PC-3 (cell line): ENCODE measurements around the gene ATXN7L1. TPM values are rescaled to one million over a fixed set of nuclear protein-coding genes. Genes with fewer than 3 reads are reported as not detected.

Experiments
- ATAC-seq: fragments of 200-7000 bp; cut with Tn5 transposase; 2 replicates; pipeline ENCODE4 v1.9.1; 2020; ENCODE audit warnings: mild to moderate bottlenecking, moderate library complexity
- BruUV-seq: library from RNA; stranded (reverse); fragments of 400-500 nt; replicated peaks from 2 replicates; lab custom pipeline; 2021; lab: Mats Ljungman, UMichigan
- CTCF ChIA-PET: fragments of 300-600 bp; sonication (Branson Sonifier 250); formaldehyde crosslinking; loops from one replicate; lab custom pipeline; 2022; ENCODE audit warnings: antibody characterized with exemption; lab: Charles Lee
- POLR2A ChIA-PET: fragments of 300-600 bp; sonication (Branson Sonifier 250); formaldehyde crosslinking; loops from one replicate; lab custom pipeline; 2022; ENCODE audit warnings: antibody characterized with exemption; ENCODE audit not compliant: unreplicated experiment; lab: Charles Lee
- DNase-seq: peaks from one replicate; pipeline ENCODE4 v3.0.0-alpha.2; 2015
- H2AFZ ChIP-seq: fragments of 300-600 bp; sonication (generic); 2 replicates; pipeline ENCODE4 v1.6.0; 2016; ENCODE audit warnings: antibody characterized with exemption, low read length
- H3F3A ChIP-seq: fragments of 300-600 bp; sonication (generic); one replicate; pipeline ENCODE4 v1.6.0; 2017; ENCODE audit warnings: antibody characterized with exemption, low read length, control low read depth, mild to moderate bottlenecking; ENCODE audit not compliant: unreplicated experiment
- H3K27ac ChIP-seq: fragments of 300-600 bp; sonication (generic); 2 replicates; pipeline ENCODE4 v1.5.1; 2016; ENCODE audit warnings: mild to moderate bottlenecking, low read length
- H3K27me3 ChIP-seq: fragments of 300-600 bp; sonication (generic); 2 replicates; pipeline ENCODE4 v1.6.1; 2016; ENCODE audit warnings: low read length, mixed read lengths
- H3K36me3 ChIP-seq: fragments of 300-600 bp; sonication (generic); 2 replicates; pipeline ENCODE4 v1.6.1; 2016; ENCODE audit warnings: low read depth, mixed run types, low read length, mixed read lengths
- H3K4me1 ChIP-seq: fragments of 300-600 bp; sonication (generic); 2 replicates; pipeline ENCODE4 v1.5.1; 2016; ENCODE audit warnings: low read length; ENCODE audit not compliant: insufficient read depth
- H3K4me2 ChIP-seq: fragments of 300-600 bp; sonication (generic); 2 replicates; pipeline ENCODE4 v1.6.0; 2016; ENCODE audit warnings: low read length
- H3K4me3 ChIP-seq: fragments of 300-600 bp; sonication (generic); 2 replicates; pipeline ENCODE4 v1.5.1; 2016; ENCODE audit warnings: mild to moderate bottlenecking, low read length, mixed read lengths
- H3K79me2 ChIP-seq: fragments of 300-600 bp; sonication (generic); 2 replicates; pipeline ENCODE4 v1.6.1; 2017; ENCODE audit warnings: low read length, mixed read lengths
- H3K9ac ChIP-seq: fragments of 300-600 bp; sonication (generic); 2 replicates; pipeline ENCODE4 v1.6.0; 2016; ENCODE audit warnings: mild to moderate bottlenecking, low read length
- H3K9me2 ChIP-seq: fragments of 300-600 bp; sonication (generic); replicated peaks from 2 replicates; pipeline ENCODE4 v1.6.1; 2016; ENCODE audit warnings: mixed run types, low read length, mixed read lengths
- H3K9me3 ChIP-seq: fragments of 300-600 bp; sonication (generic); 2 replicates; pipeline ENCODE4 v1.6.1; 2016; ENCODE audit warnings: low read length, mixed read lengths
- H4K20me1 ChIP-seq: fragments of 300-600 bp; sonication (generic); 2 replicates; pipeline ENCODE4 v1.6.1; 2016; ENCODE audit warnings: low read length, mixed read lengths
- EZH2 ChIP-seq: fragments of 300-600 bp; sonication (generic); IDR thresholded peaks from one replicate; pipeline ENCODE4 v1.6.1; 2017; ENCODE audit warnings: antibody characterized with exemption, mild to moderate bottlenecking, low read length; ENCODE audit not compliant: unreplicated experiment
- EZH2phosphoT487 ChIP-seq: fragments of 300-600 bp; sonication (generic); IDR thresholded peaks from 2 replicates; pipeline ENCODE4 v1.6.1; 2018; ENCODE audit warnings: mild to moderate bottlenecking, antibody characterized with exemption, low read length, borderline replicate concordance
- intact Hi-C: fragments of 100-400 bp; cut with micrococcal nuclease; formaldehyde crosslinking; loops from 2 replicates; pipeline ENCODE4 v1.9.0; 2023
- total RNA-seq: library from RNA; depleted of rRNA; stranded (reverse); fragments of >200 nt; gene quantifications from 2 replicates; pipeline ENCODE4 v1.2.3, GENCODE V29; 2014
- TF ChIP-seq, protein P1 (sequence below): fragments of 300-600 bp; sonication (generic); conservative IDR thresholded peaks from 2 replicates; pipeline ENCODE4 v1.5.1; 2017; ENCODE audit warnings: antibody characterized with exemption, low read depth, mild to moderate bottlenecking, low read length

The ATXN7L1 gene
- total RNA-seq, 1 experiment from 2014 or later, result 16.0 TPM

DNA sequence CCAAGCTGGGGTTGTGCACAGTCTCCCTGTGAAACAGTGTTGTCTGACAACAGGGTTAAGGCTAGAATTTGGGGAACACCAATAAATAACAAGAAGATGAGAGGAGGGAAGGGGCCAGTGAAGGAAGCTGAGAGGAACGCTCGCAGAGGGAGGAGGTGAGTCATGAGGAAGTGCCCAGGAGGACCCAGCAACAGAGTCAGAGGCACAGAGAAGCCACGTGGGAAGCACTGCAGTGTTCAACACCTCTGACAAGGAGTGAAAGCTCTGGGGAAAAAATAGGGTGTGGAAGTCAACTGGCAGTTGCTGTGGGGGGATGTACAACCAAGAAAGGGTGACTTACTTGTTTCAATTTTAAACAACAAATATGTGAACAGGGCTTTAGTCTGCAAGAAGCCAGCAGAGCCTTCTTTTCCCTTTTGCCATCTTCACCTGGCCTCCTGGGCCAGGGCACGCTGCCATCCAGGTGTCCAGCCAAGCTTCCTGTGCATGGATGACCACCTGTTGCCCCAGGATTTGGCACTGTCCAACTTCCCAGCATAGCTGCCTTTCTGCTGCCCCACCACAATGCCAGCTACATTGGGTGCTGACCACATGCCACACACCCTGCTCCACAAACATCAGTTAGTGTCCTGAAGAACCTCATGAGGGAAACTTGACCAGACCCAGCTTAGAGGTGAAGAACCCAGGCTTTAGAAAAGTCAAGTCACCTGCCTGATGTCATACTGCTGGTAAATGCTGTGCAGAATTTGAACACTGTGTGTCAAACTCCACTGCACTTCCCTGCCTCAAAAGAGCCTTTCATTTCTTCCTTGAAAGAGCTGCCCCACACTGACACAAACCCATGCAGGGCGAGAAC, 69.6 kb downstream of the ATXN7L1 start:
- POLR2A ChIA-PET, result interaction anchor here (0.5 kb wide), 1 partner anchor 15 kb away, joined by 4 read pairs; no protein-coding TSS in a partner anchor
- H3K79me2 ChIP-seq, result no peaks in the 10 kb centered on the region
- no peaks in the 10 kb centered on the region for H3K27me3 ChIP-seq
- H3K9me2 ChIP-seq, result no peaks in the 10 kb centered on the region
- intact Hi-C loops, result no loop called here
- TF ChIP-seq EZH2, result no peak
- TF ChIP-seq, protein P1, sequence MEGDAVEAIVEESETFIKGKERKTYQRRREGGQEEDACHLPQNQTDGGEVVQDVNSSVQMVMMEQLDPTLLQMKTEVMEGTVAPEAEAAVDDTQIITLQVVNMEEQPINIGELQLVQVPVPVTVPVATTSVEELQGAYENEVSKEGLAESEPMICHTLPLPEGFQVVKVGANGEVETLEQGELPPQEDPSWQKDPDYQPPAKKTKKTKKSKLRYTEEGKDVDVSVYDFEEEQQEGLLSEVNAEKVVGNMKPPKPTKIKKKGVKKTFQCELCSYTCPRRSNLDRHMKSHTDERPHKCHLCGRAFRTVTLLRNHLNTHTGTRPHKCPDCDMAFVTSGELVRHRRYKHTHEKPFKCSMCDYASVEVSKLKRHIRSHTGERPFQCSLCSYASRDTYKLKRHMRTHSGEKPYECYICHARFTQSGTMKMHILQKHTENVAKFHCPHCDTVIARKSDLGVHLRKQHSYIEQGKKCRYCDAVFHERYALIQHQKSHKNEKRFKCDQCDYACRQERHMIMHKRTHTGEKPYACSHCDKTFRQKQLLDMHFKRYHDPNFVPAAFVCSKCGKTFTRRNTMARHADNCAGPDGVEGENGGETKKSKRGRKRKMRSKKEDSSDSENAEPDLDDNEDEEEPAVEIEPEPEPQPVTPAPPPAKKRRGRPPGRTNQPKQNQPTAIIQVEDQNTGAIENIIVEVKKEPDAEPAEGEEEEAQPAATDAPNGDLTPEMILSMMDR, result no peak
- no peak for TF ChIP-seq EZH2phosphoT487
- H3K9ac ChIP-seq, result peak overlapping the region; percentile 46
- peak; percentile 77 for DNase-seq
- H3K4me3 ChIP-seq, result no peak overlapping the region
- peak overlapping the region; percentile 35; the same call in 1 of the 2 replicates for H3K4me2 ChIP-seq
- H3K36me3 ChIP-seq, result no peaks in the 10 kb centered on the region
- no peaks in the 10 kb centered on the region for H3K9me3 ChIP-seq
- BruUV-seq, result no TSS peak
- 0 out of 2 replicates have a peak overlapping the region, but pooled peaks have one; percentile 36 for H2AFZ ChIP-seq
- ATAC-seq, result peak; percentile 91
- H3F3A ChIP-seq, result no peaks in the 10 kb centered on the region
- CTCF ChIA-PET, result interaction anchor here (0.6 to 0.7 kb wide), 2 partner anchors 41 to 1485 kb away, joined by 3 to 7 read pairs; no protein-coding TSS in a partner anchor
- peaks cover 37% of the 10 kb centered on the region for H3K4me1 ChIP-seq
- peak overlapping the region; percentile 63 for H3K27ac ChIP-seq
- H4K20me1 ChIP-seq, result no peaks in the 10 kb centered on the region

DNA sequence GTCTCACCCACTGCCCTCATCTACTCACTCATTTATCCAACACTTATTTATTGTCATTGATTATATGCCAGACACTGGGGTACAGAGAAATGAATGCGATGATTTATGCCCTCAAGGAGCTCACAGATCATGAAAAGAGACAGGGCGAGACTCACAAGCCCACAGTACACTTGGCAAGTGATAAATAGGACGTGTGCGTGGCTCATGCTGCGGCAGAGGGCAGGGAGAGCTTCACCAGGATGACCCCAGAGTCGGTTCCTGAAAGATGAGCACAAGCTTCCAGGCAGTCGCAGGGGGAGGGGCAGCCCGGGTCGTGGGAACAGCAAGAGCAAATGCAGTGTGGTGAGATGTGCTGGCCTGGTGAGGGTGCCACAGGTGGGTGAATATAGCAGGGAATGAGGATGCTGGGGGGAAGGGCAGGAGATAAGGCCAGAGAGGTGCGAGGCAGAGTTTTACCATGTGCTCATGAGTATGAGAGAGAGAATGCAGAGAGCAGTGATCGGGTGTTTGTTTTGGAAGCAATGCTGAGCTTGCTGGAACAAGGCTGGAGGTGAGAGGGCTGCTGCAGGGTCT, 70.9 kb downstream of the ATXN7L1 start:
- ChIA-PET POLR2A (no interaction called here), CTCF (no interaction called here)
- no peak overlapping the region for H3K4me3 ChIP-seq
- H3K4me2 ChIP-seq, result no peak overlapping the region
- H3K4me1 ChIP-seq, result peaks cover 37% of the 10 kb centered on the region
- TF ChIP-seq EZH2phosphoT487 (no peak), EZH2 (no peak)
- TF ChIP-seq, protein P1, result no peak
- H2AFZ ChIP-seq, result no peak overlapping the region
- H3K9me2 ChIP-seq, result no peaks in the 10 kb centered on the region
- no peak overlapping the region for H3K27ac ChIP-seq
- no peaks in the 10 kb centered on the region for H3K79me2 ChIP-seq
- no peaks in the 10 kb centered on the region for H3F3A ChIP-seq
- H3K36me3 ChIP-seq, result no peaks in the 10 kb centered on the region
- H3K27me3 ChIP-seq, result no peaks in the 10 kb centered on the region
- ATAC-seq (no peak), DNase-seq (no peak)
- no TSS peak for BruUV-seq
- intact Hi-C loops, result no loop called here
- no peaks in the 10 kb centered on the region for H4K20me1 ChIP-seq
- no peaks in the 10 kb centered on the region for H3K9me3 ChIP-seq
- H3K9ac ChIP-seq, result no peak overlapping the region
